GM12878 (cell line): Measurements from ENCODE around the gene ZDHHC9. TPM values are rescaled to one million over a fixed set of nuclear protein-coding genes. Genes with fewer than 3 reads are reported as not detected.

Experiments used
- ATAC-seq: fragments of 200-7000 bp; cut with Tn5 transposase; 3 replicates; pipeline ENCODE4 v1.9.1; 2020; ENCODE audit warnings: mild to moderate bottlenecking, moderate library complexity
- BruUV-seq: library from RNA; stranded (reverse); fragments of 400-500 nt; replicated peaks from 2 replicates; lab custom pipeline; 2021; lab: Mats Ljungman, UMichigan
- CTCF ChIA-PET: fragments of 300-600 bp; sonication (Branson Sonifier 250); formaldehyde crosslinking; extraction: SDS; loops from one replicate; lab custom pipeline; 2021; ENCODE audit warnings: inconsistent platforms; lab: Yijun Ruan, JAX
- POLR2A ChIA-PET: fragments of 350-600 bp; formaldehyde crosslinking; extraction: SDS; loops from one replicate; lab custom pipeline; 2021; ENCODE audit warnings: inconsistent platforms; lab: Charles Lee
- RAD21 ChIA-PET: fragments of 300-600 bp; sonication (Branson Sonifier 250); formaldehyde crosslinking; loops from one replicate; lab custom pipeline; 2023; ENCODE audit warnings: antibody characterized with exemption; ENCODE audit not compliant: unreplicated experiment; lab: Charles Lee
- SMC1A ChIA-PET: fragments of 300-600 bp; sonication (Branson Sonifier 250); formaldehyde crosslinking; loops from one replicate; lab custom pipeline; 2023; ENCODE audit not compliant: unreplicated experiment, uncharacterized antibody; lab: Charles Lee
- DNase-seq: peaks from one replicate; pipeline ENCODE4 v3.0.0-alpha.2; 2011; ENCODE audit warnings: low read depth, low spot score
- FAIRE-seq: peaks from 3 replicates; lab custom pipeline; 2011; peaks lifted over from hg19 to GRCh38; lab: Jason Lieb, UNC
- H2AFZ ChIP-seq: 2 replicates; pipeline ENCODE4 v1.6.0; 2011; ENCODE audit warnings: low read depth, low read length, control low read depth; ENCODE audit not compliant: control insufficient read depth
- H3K27ac ChIP-seq: 2 replicates; pipeline ENCODE4 v1.5.1; 2011; ENCODE audit warnings: control low read depth; ENCODE audit not compliant: control insufficient read depth, insufficient read depth
- H3K27me3 ChIP-seq, 2 experiments: replicated peaks in 1 of 2; 2 replicates each; pipeline versions ENCODE4 v1.6.0 to v1.6.1; 2011; ENCODE audit warnings: low read length in 1 of 2; ENCODE audit not compliant: control insufficient read depth in 2 of 2, insufficient read depth in 2 of 2
- H3K36me3 ChIP-seq, 2 experiments: 2 replicates each; pipeline ENCODE4 v1.5.1; 2011; ENCODE audit warnings: low read length in 1 of 2; ENCODE audit not compliant: control insufficient read depth in 2 of 2, insufficient read depth in 2 of 2
- H3K4me1 ChIP-seq: 2 replicates; pipeline ENCODE4 v1.6.1; 2011; ENCODE audit warnings: mild to moderate bottlenecking, low read length, moderate library complexity, mixed read lengths; ENCODE audit not compliant: control insufficient read depth, insufficient read depth
- H3K4me2 ChIP-seq: 2 replicates; pipeline ENCODE4 v1.6.0; 2011; ENCODE audit warnings: control low read depth; ENCODE audit not compliant: control insufficient read depth, insufficient read depth
- H3K4me3 ChIP-seq: fragments of 200-600 bp; sonication (generic); 2 replicates; pipeline ENCODE4 v1.5.1; 2016
- H3K79me2 ChIP-seq: 2 replicates; pipeline ENCODE4 v1.6.0; 2011; ENCODE audit warnings: low read length; ENCODE audit not compliant: control insufficient read depth, insufficient read depth
- H3K9ac ChIP-seq: 2 replicates; pipeline ENCODE4 v1.8.0; 2011; ENCODE audit warnings: low read length, control low read depth, mixed read lengths; ENCODE audit not compliant: control insufficient read depth, insufficient read depth
- H3K9me3 ChIP-seq: replicated peaks from 3 replicates; pipeline ENCODE4 v1.5.1; 2011; ENCODE audit warnings: mild to moderate bottlenecking, low read length; ENCODE audit not compliant: control insufficient read depth, insufficient read depth
- H4K20me1 ChIP-seq: 2 replicates; pipeline ENCODE4 v1.6.0; 2011; ENCODE audit not compliant: control insufficient read depth, insufficient read depth
- GATAD2B ChIP-seq: fragments of 450-650 bp; conservative IDR thresholded peaks from 2 replicates; pipeline ENCODE4 v1.6.1; 2017; ENCODE audit warnings: low read depth, mild to moderate bottlenecking, moderate library complexity
- LARP7 ChIP-seq: fragments of 450-650 bp; IDR thresholded peaks from 2 replicates; pipeline ENCODE4 v1.6.1; 2017; ENCODE audit warnings: mild to moderate bottlenecking
- YY1 ChIP-seq: IDR thresholded peaks from 2 replicates; pipeline ENCODE4 v1.6.1; 2011; ENCODE audit warnings: low read depth, mild to moderate bottlenecking, low read length
- ZNF207 ChIP-seq: fragments of 450-650 bp; IDR thresholded peaks from 2 replicates; pipeline ENCODE4 v1.6.1; 2014; ENCODE audit warnings: antibody characterized with exemption, mild to moderate bottlenecking, borderline replicate concordance
- ZNF622 ChIP-seq: fragments of 450-650 bp; IDR thresholded peaks from 2 replicates; pipeline ENCODE4 v1.6.1; 2017; ENCODE audit warnings: mild to moderate bottlenecking, inconsistent platforms
- WGBS: methylation state at CpG from one replicate; pipeline ENCODE4 v1.1.6; 2016; ENCODE audit warnings: low lambda C conversion rate; ENCODE audit not compliant: insufficient replicate concordance, insufficient coverage; ENCODE audit errors: missing lambda C conversion rate; 5-methylcytosine and 5-hydroxymethylcytosine counted together
- in situ Hi-C: fragments of 300-500 bp; cut with MboI; formaldehyde crosslinking; loops from 9 replicates; pipeline ENCODE4 v1.14.3; 2018; ENCODE audit warnings: mixed read lengths
- intact Hi-C: fragments of 100-400 bp; cut with micrococcal nuclease; formaldehyde crosslinking; loops from one replicate; pipeline ENCODE4 v1.14.2; 2022; ENCODE audit not compliant: unreplicated experiment
- polyA plus RNA-seq, 11 experiments: library from polyadenylated mRNA; depleted of rRNA in 4 of 11; unstranded in 6 of 11; stranded (reverse) in 5 of 11; fragments of >200 nt; fragmentation: Nextera tagmentation in 4 of 11; fragmentation: Illumina TruSeq in 1 of 11; extraction: Ambion mirVana in 4 of 11; extraction: Trizol in 1 of 11; gene quantifications; 1 replicate in 1 of 11; 2 replicates in 10 of 11; pipeline versions ENCODE4 v1.2.1 to v1.2.3, GENCODE V29; 2011 to 2016; ENCODE audit warnings: inconsistent platforms in 2 of 11, missing spikeins in 2 of 11, low read depth in 1 of 11
- total RNA-seq, 4 experiments: library from RNA; depleted of rRNA in 3 of 4; stranded (reverse); fragments of >200 nt in 3 of 4; fragmentation: Illumina TruSeq in 1 of 4; extraction: Trizol in 1 of 4; gene quantifications; 2 replicates each; pipeline versions ENCODE4 v1.2.1 to v1.2.3, GENCODE V29; 2013 to 2021
- TF ChIP-seq, protein P1 (sequence below): fragments of 150-350 bp; IDR thresholded peaks from 2 replicates; pipeline ENCODE4 v1.6.1; 2016; ENCODE audit warnings: low read depth, low read length

ZDHHC9 gene
- total and polyA plus RNA-seq, 10 of the 15 experiments (the other 5 are each of a cell fraction or from before 2014, with no cell fraction given) = 1.8 to 13.0 (median 5.4) TPM

DNA sequence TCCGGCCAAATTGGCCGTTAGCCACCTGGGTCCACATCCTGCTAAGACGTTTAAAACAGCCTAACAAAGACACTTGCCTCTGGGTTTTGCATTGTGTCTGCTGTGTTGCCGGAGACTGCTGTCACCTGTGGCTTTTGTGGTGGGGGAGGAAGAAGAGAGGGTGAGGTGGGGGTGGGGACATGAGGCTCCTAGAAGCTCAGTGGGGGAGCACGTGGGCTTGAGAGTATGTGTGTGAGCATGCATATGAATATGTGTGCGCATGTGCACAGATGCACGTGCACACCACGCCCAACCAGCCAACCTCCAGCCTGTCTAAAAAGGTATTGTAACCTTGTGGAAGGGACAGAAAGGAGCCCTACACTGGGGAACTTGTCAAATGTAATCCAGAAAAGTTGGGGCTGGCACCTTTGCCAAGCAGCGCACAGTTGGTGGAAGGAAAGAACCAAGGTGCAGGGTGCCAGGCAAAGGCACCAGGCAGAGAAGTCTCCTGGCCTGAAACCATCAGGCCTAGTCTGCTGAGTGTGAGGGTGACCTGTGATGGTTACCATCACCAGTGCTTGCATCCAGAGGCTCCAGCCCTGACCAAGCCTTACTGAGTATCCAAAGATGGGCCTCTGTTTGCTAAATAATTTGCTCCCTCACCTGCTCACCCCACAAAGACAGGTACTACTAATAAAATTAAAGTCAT is 74.1 kb downstream of the ZDHHC9 start (continued):
- TF ChIP-seq, protein P1, sequence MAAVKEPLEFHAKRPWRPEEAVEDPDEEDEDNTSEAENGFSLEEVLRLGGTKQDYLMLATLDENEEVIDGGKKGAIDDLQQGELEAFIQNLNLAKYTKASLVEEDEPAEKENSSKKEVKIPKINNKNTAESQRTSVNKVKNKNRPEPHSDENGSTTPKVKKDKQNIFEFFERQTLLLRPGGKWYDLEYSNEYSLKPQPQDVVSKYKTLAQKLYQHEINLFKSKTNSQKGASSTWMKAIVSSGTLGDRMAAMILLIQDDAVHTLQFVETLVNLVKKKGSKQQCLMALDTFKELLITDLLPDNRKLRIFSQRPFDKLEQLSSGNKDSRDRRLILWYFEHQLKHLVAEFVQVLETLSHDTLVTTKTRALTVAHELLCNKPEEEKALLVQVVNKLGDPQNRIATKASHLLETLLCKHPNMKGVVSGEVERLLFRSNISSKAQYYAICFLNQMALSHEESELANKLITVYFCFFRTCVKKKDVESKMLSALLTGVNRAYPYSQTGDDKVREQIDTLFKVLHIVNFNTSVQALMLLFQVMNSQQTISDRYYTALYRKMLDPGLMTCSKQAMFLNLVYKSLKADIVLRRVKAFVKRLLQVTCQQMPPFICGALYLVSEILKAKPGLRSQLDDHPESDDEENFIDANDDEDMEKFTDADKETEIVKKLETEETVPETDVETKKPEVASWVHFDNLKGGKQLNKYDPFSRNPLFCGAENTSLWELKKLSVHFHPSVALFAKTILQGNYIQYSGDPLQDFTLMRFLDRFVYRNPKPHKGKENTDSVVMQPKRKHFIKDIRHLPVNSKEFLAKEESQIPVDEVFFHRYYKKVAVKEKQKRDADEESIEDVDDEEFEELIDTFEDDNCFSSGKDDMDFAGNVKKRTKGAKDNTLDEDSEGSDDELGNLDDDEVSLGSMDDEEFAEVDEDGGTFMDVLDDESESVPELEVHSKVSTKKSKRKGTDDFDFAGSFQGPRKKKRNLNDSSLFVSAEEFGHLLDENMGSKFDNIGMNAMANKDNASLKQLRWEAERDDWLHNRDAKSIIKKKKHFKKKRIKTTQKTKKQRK = no peak

DNA sequence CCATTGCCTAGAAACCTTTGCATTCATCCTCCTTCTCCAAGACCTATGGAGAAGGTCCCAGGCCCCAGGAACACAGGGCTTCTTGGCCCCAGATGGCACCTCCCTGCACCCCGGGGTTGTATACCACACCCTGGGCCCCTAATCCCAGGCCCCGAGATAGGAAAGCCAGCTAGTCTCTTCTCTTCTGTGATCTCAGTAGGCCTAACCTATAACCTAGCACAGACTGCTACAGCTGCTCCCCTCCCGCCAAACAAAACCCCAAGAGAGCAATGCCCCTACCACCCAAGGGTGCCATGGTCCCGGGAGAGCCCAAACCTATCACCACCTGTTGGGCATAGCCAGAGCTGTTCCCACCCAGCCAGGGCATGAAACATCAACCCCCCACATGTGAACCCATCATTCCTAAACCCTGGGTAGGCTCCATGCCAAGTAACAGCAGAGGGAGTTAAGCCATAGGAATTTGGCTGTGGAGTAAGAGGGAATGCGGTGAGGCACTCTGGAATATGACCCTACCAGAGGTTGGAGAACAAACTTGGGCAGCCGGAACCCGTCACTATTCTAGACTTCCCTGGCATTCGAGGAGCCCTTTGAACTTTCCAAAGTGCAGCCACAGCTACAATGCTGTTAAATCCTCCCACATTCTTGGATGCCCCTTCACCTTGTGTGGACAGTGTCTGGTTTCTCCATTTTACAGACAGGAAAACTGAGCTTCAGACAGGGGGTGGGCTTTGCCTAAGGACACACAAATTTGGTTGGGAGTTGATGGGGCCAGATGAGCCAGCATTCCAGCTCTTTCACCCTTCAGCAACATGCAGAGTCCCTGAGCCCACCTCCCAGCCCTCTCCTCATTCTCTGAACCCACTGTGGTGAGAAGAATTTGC is 74.9 kb downstream of the ZDHHC9 start:
- H3K27me3 ChIP-seq = no peaks in the 10 kb centered on the region
- ChIA-PET RAD21 (interaction anchor here (1.2 to 10.0 kb wide), 5 partner anchors 9 to 18 kb away, joined by 4 to 166 read pairs (median 8); partner anchors contain the start of gene SASH3), SMC1A (interaction anchor here (1.0 to 9.2 kb wide), 5 partner anchors 11 to 317 kb away, joined by 3 to 165 read pairs (median 13); partner anchors contain the start of gene SASH3), POLR2A (interaction anchor here (0.5 to 10.1 kb wide), 4 partner anchors 10 to 393 kb away, joined by 3 to 169 read pairs (median 8); partner anchors contain the start of gene SASH3), CTCF (interaction anchor here (1.0 to 8.5 kb wide), 4 partner anchors 8 to 13 kb away, joined by 3 to 66 read pairs (median 11); partner anchors contain the start of gene SASH3)
- H4K20me1 ChIP-seq = no peaks in the 10 kb centered on the region
- ATAC-seq (no peak), FAIRE-seq (no peak), DNase-seq (no peak)
- H3K4me1 ChIP-seq = peaks cover 46% of the 10 kb centered on the region
- no peak overlapping the region for H3K4me3 ChIP-seq
- H3K9ac ChIP-seq = peak overlapping the region; percentile 45; the same call in 1 of the 2 replicates
- peak overlapping the region; percentile 76 for H3K4me2 ChIP-seq
- intact Hi-C loops (loop anchor here (1.0 kb wide), 1 partner anchor 12 kb away; no protein-coding TSS in a partner anchor), in situ Hi-C loops (no loop called here)
- peak overlapping the region; percentile 83 for H3K27ac ChIP-seq
- no peaks in the 10 kb centered on the region for H3K9me3 ChIP-seq
- no peak overlapping the region; the same call in 1 of the 2 replicates for H2AFZ ChIP-seq
- no peaks in the 10 kb centered on the region for H3K36me3 ChIP-seq
- BruUV-seq = no TSS peak
- WGBS = 68% methylated on average over 8 of the region's 8 CpGs
- TF ChIP-seq ZNF622 (no peak), ZNF207 (0 out of 2 replicates have a peak, but pooled peaks have one; percentile 12), YY1 (no peak), GATAD2B (peak; percentile 8; the same call in 1 of the 2 replicates), LARP7 (0 out of 2 replicates have a peak, but pooled peaks have one; percentile 24)
- peaks cover 2% of the 10 kb centered on the region; the same call in 1 of the 2 replicates for H3K79me2 ChIP-seq
